CD4-positive, alpha-beta T cell (primary cell): ENCODE results near the gene DAAM1. TPM values are rescaled to one million over a fixed set of nuclear protein-coding genes. Genes with fewer than 3 reads are reported as not detected.

Experiments used
- ATAC-seq: fragments of 200-7000 bp; cut with Tn5 transposase; one replicate; pipeline ENCODE4 v1.10.0; 2022; ENCODE audit warnings: mild to moderate bottlenecking; ENCODE audit not compliant: poor library complexity
- CTCF ChIA-PET: fragments of 350-600 bp; sonication (Branson Sonifier 250); formaldehyde crosslinking; loops from one replicate; lab custom pipeline; 2021; ENCODE audit warnings: antibody characterized with exemption, inconsistent platforms; lab: Charles Lee
- POLR2A ChIA-PET: fragments of 350-600 bp; sonication (Branson Sonifier 250); formaldehyde crosslinking; loops from one replicate; lab custom pipeline; 2021; ENCODE audit warnings: antibody characterized with exemption, inconsistent platforms; lab: Charles Lee
- DNase-seq, 14 experiments: peaks; one replicate each; pipeline ENCODE4 v3.0.0-alpha.2; 2013 to 2020; ENCODE audit warnings: mixed read lengths in 2 of 14
- H3K27ac ChIP-seq, 2 donors: one replicate each; pipeline versions ENCODE4 v1.5.1 to v1.7.0; 2013; ENCODE audit warnings: low read length in 2 of 2, low read depth in 1 of 2, mild to moderate bottlenecking in 1 of 2
- H3K27me3 ChIP-seq, 2 experiments: 1 replicate in 1 of 2; 2 replicates in 1 of 2; pipeline versions ENCODE4 v1.6.1 to v1.7.0; 2013; ENCODE audit warnings: low read length in 2 of 2, control low read depth in 1 of 2, mild to moderate bottlenecking in 1 of 2, moderate library complexity in 1 of 2; ENCODE audit not compliant: insufficient read depth in 2 of 2, control insufficient read depth in 1 of 2
- H3K36me3 ChIP-seq: one replicate; pipeline ENCODE4 v1.6.1; 2013; ENCODE audit warnings: low read length, control low read depth; ENCODE audit not compliant: insufficient read depth
- H3K4me1 ChIP-seq: one replicate; pipeline ENCODE4 v1.6.1; 2013; ENCODE audit warnings: low read length, control low read depth; ENCODE audit not compliant: insufficient read depth
- H3K4me3 ChIP-seq: one replicate; pipeline ENCODE4 v1.5.1; 2013; ENCODE audit warnings: mild to moderate bottlenecking, low read length, moderate library complexity
- H3K9me3 ChIP-seq, 2 experiments: 1 replicate in 1 of 2; 2 replicates in 1 of 2; pipeline versions ENCODE4 v1.6.1 to v1.7.0; 2013; ENCODE audit warnings: low read length in 2 of 2, mild to moderate bottlenecking in 2 of 2, control low read depth in 1 of 2, moderate library complexity in 1 of 2; ENCODE audit not compliant: control insufficient read depth in 1 of 2, insufficient read depth in 1 of 2
- H3K27ac Mint-ChIP-seq: one replicate; pipeline ENCODE4 v1.8.0; 2020; ENCODE audit warnings: mixed read lengths
- H3K27me3 Mint-ChIP-seq: one replicate; pipeline ENCODE4 v1.8.0; 2021; ENCODE audit warnings: mixed read lengths
- H3K36me3 Mint-ChIP-seq: one replicate; pipeline ENCODE4 v1.8.0; 2021; ENCODE audit warnings: low read depth, mixed read lengths
- H3K4me1 Mint-ChIP-seq: one replicate; pipeline ENCODE4 v1.8.0; 2021; ENCODE audit warnings: low read depth, mixed read lengths
- H3K4me3 Mint-ChIP-seq: one replicate; pipeline ENCODE4 v1.8.0; 2020; ENCODE audit warnings: mild to moderate bottlenecking, mixed read lengths
- H3K9me3 Mint-ChIP-seq: one replicate; pipeline ENCODE4 v1.8.0; 2020; ENCODE audit warnings: mixed read lengths
- intact Hi-C, 2 experiments: fragments of 100-400 bp; cut with DNase I in 1 of 2; cut with micrococcal nuclease in 1 of 2; formaldehyde crosslinking; loops; one replicate each; pipeline versions ENCODE4 v1.15.1 to v1.9.0; 2023 to 2025; cut with DNase I, micrococcal nuclease
- total RNA-seq, 174 experiments: library from RNA in 2 of 174; stranded (reverse) in 2 of 174; gene quantifications; one replicate each; pipeline ENCODE4 v1.2.3 and lab custom pipeline; 2021 to 2026
- TF ChIP-seq, protein P1 (sequence below): fragments of 200-600 bp; IDR thresholded peaks from one replicate; pipeline ENCODE4 v1.8.0; 2022; ENCODE audit warnings: antibody characterized with exemption, mild to moderate bottlenecking

DAAM1 gene
- total RNA-seq, 2 experiments from 2014 or later: 7.4 to 8.8 TPM

DNA sequence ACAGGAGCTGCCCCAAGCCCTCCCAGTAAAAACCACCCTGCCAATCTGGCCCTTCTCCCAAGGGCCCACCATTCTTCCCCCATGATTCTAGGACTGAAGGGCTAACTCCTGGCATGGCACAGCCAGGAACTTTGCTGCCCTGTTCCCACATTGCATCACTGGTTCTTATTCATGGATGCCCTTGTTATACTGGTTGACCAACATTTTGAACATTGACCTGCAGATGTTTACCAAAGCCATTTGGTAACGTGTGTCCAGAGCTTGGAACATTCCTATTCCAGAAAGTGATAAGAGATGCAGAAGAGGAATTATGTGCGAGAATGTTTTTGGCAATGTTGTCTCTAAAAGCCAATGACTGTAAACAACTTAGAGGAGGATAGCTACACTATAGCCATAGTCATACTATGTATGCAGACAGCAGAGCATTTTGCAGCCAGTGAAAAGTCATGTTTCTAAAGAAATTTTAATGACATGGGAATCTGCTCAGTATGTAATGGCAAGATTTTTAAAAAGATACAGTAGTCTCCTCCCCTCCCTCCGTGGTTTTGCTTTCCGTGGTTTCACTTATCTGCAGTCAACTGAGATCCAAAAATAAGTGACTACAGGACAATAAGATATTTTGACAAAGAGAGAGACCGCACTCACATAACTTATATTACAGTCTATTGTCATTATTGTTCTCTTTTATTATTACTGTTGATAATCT is 108.8 kb downstream of the DAAM1 start:
- Mint-ChIP-seq H3K27ac (no peak overlapping the region), H3K27me3 (no peaks in the 10 kb centered on the region), H3K9me3 (no peaks in the 10 kb centered on the region), H3K4me3 (no peak overlapping the region), H3K36me3 (peaks cover 21% of the 10 kb centered on the region), H3K4me1 (peaks cover 38% of the 10 kb centered on the region)
- intact Hi-C loops: no loop called here
- Histone ChIP-seq H3K36me3 (no peaks in the 10 kb centered on the region), H3K27me3 (no peaks in the 10 kb centered on the region), H3K4me3 (no peak overlapping the region), H3K27ac (no peak overlapping the region), H3K9me3 (no peaks in the 10 kb centered on the region), H3K4me1 (peaks cover 3% of the 10 kb centered on the region)
- CTCF ChIA-PET: no interaction called here
- POLR2A ChIA-PET: no interaction called here
- TF ChIP-seq, protein P1, sequence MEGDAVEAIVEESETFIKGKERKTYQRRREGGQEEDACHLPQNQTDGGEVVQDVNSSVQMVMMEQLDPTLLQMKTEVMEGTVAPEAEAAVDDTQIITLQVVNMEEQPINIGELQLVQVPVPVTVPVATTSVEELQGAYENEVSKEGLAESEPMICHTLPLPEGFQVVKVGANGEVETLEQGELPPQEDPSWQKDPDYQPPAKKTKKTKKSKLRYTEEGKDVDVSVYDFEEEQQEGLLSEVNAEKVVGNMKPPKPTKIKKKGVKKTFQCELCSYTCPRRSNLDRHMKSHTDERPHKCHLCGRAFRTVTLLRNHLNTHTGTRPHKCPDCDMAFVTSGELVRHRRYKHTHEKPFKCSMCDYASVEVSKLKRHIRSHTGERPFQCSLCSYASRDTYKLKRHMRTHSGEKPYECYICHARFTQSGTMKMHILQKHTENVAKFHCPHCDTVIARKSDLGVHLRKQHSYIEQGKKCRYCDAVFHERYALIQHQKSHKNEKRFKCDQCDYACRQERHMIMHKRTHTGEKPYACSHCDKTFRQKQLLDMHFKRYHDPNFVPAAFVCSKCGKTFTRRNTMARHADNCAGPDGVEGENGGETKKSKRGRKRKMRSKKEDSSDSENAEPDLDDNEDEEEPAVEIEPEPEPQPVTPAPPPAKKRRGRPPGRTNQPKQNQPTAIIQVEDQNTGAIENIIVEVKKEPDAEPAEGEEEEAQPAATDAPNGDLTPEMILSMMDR: no peak
- no peak for ATAC-seq
- DNase-seq: no peak

DNA sequence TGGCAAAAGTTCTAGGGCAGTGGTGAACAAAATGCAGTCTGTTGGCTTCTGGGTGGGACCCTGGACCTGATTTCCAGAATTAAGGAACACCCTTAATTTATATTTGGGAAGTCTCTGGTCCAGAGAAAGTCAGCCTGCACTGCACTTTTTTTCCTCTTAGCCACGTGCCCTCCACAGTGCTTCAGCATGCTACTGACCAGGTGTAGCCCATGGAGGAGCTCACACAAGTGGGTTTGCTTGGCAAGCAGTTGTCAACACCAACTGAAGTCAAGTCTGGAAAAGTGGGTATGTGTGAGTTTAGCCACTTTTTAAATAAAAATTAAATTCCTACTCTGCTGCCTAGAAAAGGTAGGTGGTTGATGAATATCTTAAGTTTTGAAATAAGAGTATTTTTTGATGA is 111.3 kb downstream of the DAAM1 start:
- Mint-ChIP-seq H3K36me3 (no peaks in the 10 kb centered on the region), H3K27ac (no peak overlapping the region), H3K9me3 (no peaks in the 10 kb centered on the region), H3K27me3 (no peaks in the 10 kb centered on the region), H3K4me1 (peaks cover 38% of the 10 kb centered on the region), H3K4me3 (no peak overlapping the region)
- no peak for DNase-seq
- no peak overlapping the region for H3K4me3 ChIP-seq
- intact Hi-C loops: no loop called here
- no peaks in the 10 kb centered on the region for H3K9me3 ChIP-seq
- no peak for ATAC-seq
- TF ChIP-seq, protein P1: no peak
- ChIA-PET CTCF (no interaction called here), POLR2A (no interaction called here)
- H3K27me3 ChIP-seq: no peaks in the 10 kb centered on the region
- peaks cover 3% of the 10 kb centered on the region for H3K4me1 ChIP-seq
- H3K27ac ChIP-seq: no peak overlapping the region
- no peaks in the 10 kb centered on the region for H3K36me3 ChIP-seq

DNA sequence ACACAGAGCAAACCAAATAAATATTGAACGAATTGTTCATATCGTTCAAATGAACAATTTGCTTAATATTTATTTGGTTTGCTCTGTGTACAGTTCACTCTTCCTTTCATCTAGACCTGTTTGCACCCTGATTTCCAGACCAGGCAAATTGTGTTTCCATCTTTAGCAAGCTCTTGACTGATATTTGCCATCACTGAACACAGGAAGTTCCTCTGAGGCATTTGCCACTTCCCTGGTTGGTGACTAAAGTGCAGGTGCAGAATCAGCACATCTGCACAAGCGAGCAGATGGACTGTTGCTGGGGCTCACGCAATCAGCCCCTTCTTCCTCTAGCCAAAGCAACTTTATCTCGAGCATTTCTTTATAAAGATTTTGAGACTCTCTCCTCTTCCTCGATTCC is 112.9 kb downstream of the DAAM1 start:
- ChIA-PET POLR2A (no interaction called here), CTCF (no interaction called here)
- no peaks in the 10 kb centered on the region for H3K36me3 Mint-ChIP-seq
- Histone ChIP-seq H3K27ac (no peak overlapping the region), H3K4me3 (no peak overlapping the region), H3K36me3 (no peaks in the 10 kb centered on the region), H3K4me1 (peaks cover 3% of the 10 kb centered on the region), H3K9me3 (no peaks in the 10 kb centered on the region), H3K27me3 (no peaks in the 10 kb centered on the region)
- peaks cover 29% of the 10 kb centered on the region for H3K4me1 Mint-ChIP-seq
- H3K9me3 Mint-ChIP-seq: no peaks in the 10 kb centered on the region
- ATAC-seq (no peak), DNase-seq (peak in 7 of 14 experiments; percentile 1 to 37 (median 20))
- no peak overlapping the region for H3K4me3 Mint-ChIP-seq
- no peaks in the 10 kb centered on the region for H3K27me3 Mint-ChIP-seq
- TF ChIP-seq, protein P1: no peak
- intact Hi-C loops: no loop called here
- H3K27ac Mint-ChIP-seq: no peak overlapping the region
